HCT116 (cell line): ENCODE results near the gene LBR. TPM values are rescaled to one million over a fixed set of nuclear protein-coding genes. Genes with fewer than 3 reads are reported as not detected.

Experiments used
- ATAC-seq: fragments of 200-7000 bp; cut with Tn5 transposase; 2 replicates; pipeline ENCODE4 v1.9.1; 2020; ENCODE audit warnings: mild to moderate bottlenecking, moderate library complexity
- BruUV-seq: library from RNA; stranded (reverse); fragments of 400-500 nt; replicated peaks from 2 replicates; lab custom pipeline; 2021; lab: Mats Ljungman, UMichigan
- CTCF ChIA-PET: fragments of 300-600 bp; sonication (Branson Sonifier 250); formaldehyde crosslinking; loops from one replicate; lab custom pipeline; 2021; ENCODE audit warnings: antibody characterized with exemption; lab: Charles Lee
- POLR2A ChIA-PET: fragments of 300-600, 350-600 bp; sonication (Branson Sonifier 250); formaldehyde crosslinking; loops from one replicate; lab custom pipeline; 2021; ENCODE audit warnings: antibody characterized with exemption; lab: Charles Lee
- RAD21 ChIA-PET, 2 experiments: fragments of 300-600 bp; sonication (Branson Sonifier 250); formaldehyde crosslinking; loops; one replicate each; lab custom pipeline; 2023; ENCODE audit warnings: low total read pairs in 2 of 2; ENCODE audit not compliant: uncharacterized antibody in 2 of 2, unreplicated experiment in 2 of 2, low non-redundant PET in 1 of 2; lab: Charles Lee
- DNase-seq: peaks from one replicate; pipeline ENCODE4 v3.0.0-alpha.2; 2010; ENCODE audit warnings: low read depth, low spot score
- H2AFZ ChIP-seq: fragments of 200-600 bp; shearing (Covaris generic), sonication (generic); 2 replicates; pipeline ENCODE4 v1.6.1; 2017; ENCODE audit warnings: low read depth, mixed run types, mixed read lengths, antibody characterized with exemption, low read length; ENCODE audit not compliant: poor library complexity, severe bottlenecking
- H3K27ac ChIP-seq: 2 replicates; pipeline ENCODE4 v1.5.1; 2012; ENCODE audit warnings: low read depth, low read length
- H3K27me3 ChIP-seq: fragments of 200-600 bp; sonication (generic); 2 replicates; pipeline ENCODE4 v1.6.1; 2016; ENCODE audit warnings: mixed run types, low read length, mixed read lengths; ENCODE audit not compliant: insufficient read depth
- H3K36me3 ChIP-seq, 2 experiments: fragments of 200-500 bp in 1 of 2; fragments of 200-600 bp in 1 of 2; sonication (Bioruptor generic) in 1 of 2; sonication (generic) in 1 of 2; 2 replicates each; pipeline versions ENCODE4 v1.5.1 to v1.6.1; 2014 to 2016; ENCODE audit warnings: low read length in 2 of 2, inconsistent platforms in 1 of 2, mixed read lengths in 1 of 2, mixed run types in 1 of 2; ENCODE audit not compliant: insufficient read depth in 2 of 2, control insufficient read depth in 1 of 2
- H3K4me1 ChIP-seq, 2 experiments: fragments of 200-600 bp in 1 of 2; sonication (generic) in 1 of 2; 2 replicates each; pipeline versions ENCODE4 v1.5.1 to v1.6.1; 2012 to 2017; ENCODE audit warnings: low read length in 2 of 2, inconsistent platforms in 1 of 2, mild to moderate bottlenecking in 1 of 2, mixed read lengths in 1 of 2, mixed run types in 1 of 2, moderate library complexity in 1 of 2; ENCODE audit not compliant: insufficient read depth in 2 of 2, control insufficient read depth in 1 of 2
- H3K4me2 ChIP-seq: fragments of 200-600 bp; sonication (generic); 2 replicates; pipeline ENCODE4 v1.6.1; 2017; ENCODE audit warnings: mixed run types, low read length, mixed read lengths
- H3K4me3 ChIP-seq, 2 experiments: fragments of 200-600 bp in 1 of 2; sonication (generic) in 1 of 2; replicated peaks in 1 of 2; 2 replicates each; pipeline ENCODE4 v1.5.1; 2011 to 2016; ENCODE audit warnings: low read length in 2 of 2, control low read depth in 1 of 2, low read depth in 1 of 2, mild to moderate bottlenecking in 1 of 2, mixed read lengths in 1 of 2, mixed run types in 1 of 2
- H3K79me2 ChIP-seq: fragments of 200-600 bp; sonication (generic); 2 replicates; pipeline ENCODE4 v1.6.1; 2017; ENCODE audit warnings: mild to moderate bottlenecking, mixed run types, low read length, moderate library complexity, mixed read lengths; ENCODE audit not compliant: insufficient read depth
- H3K9ac ChIP-seq: fragments of 200-600 bp; sonication (generic); 2 replicates; pipeline ENCODE4 v1.6.1; 2016; ENCODE audit warnings: low read length, mixed read lengths
- H3K9me2 ChIP-seq: fragments of 200-600 bp; sonication (generic), shearing (Covaris generic); 2 replicates; pipeline ENCODE4 v1.6.1; 2017; ENCODE audit warnings: mixed run types, mild to moderate bottlenecking, moderate library complexity; ENCODE audit not compliant: insufficient read depth
- H3K9me3 ChIP-seq, 2 experiments: fragments of 200-500 bp in 1 of 2; fragments of 200-600 bp in 1 of 2; sonication (Bioruptor generic) in 1 of 2; sonication (generic) in 1 of 2; 2 replicates each; pipeline ENCODE4 v1.6.1; 2014 to 2017; ENCODE audit warnings: low read length in 2 of 2, mixed read lengths in 2 of 2, inconsistent platforms in 1 of 2, low read depth in 1 of 2, mild to moderate bottlenecking in 1 of 2, mixed run types in 1 of 2, moderate library complexity in 1 of 2; ENCODE audit not compliant: control insufficient read depth in 1 of 2, insufficient read depth in 1 of 2
- H4K20me1 ChIP-seq: fragments of 200-600 bp; sonication (generic), shearing (Covaris generic); 2 replicates; pipeline ENCODE4 v1.6.1; 2017; ENCODE audit warnings: mixed run types, mild to moderate bottlenecking, moderate library complexity; ENCODE audit not compliant: insufficient read depth
- CBX3 ChIP-seq: IDR thresholded peaks from 2 replicates; pipeline ENCODE4 v1.6.1; 2012; ENCODE audit warnings: low read depth
- CTCF ChIP-seq, 3 experiments: fragments of 200-600 bp in 1 of 3; sonication (generic) in 1 of 3; IDR thresholded peaks in 2 of 3; conservative IDR thresholded peaks in 1 of 3; 2 replicates each; pipeline ENCODE4 v1.5.1; 2012 to 2017; ENCODE audit warnings: low read depth in 2 of 3, low read length in 2 of 3, antibody characterized with exemption in 1 of 3, borderline replicate concordance in 1 of 3, control low read depth in 1 of 3, mild to moderate bottlenecking in 1 of 3, mixed read lengths in 1 of 3, mixed run types in 1 of 3, moderate library complexity in 1 of 3; ENCODE audit not compliant: insufficient read depth in 1 of 3
- EGR1 ChIP-seq: IDR thresholded peaks from 2 replicates; pipeline ENCODE4 v1.6.1; 2012; ENCODE audit warnings: low read depth
- ELF1 ChIP-seq: IDR thresholded peaks from 2 replicates; pipeline ENCODE4 v1.6.1; 2012; ENCODE audit warnings: low read depth, borderline replicate concordance
- EZH2phosphoT487 ChIP-seq: fragments of 200-600 bp; IDR thresholded peaks from 2 replicates; pipeline ENCODE4 v1.6.1; 2018; ENCODE audit warnings: antibody characterized with exemption, borderline replicate concordance
- FOSL1 ChIP-seq: IDR thresholded peaks from 2 replicates; pipeline ENCODE4 v1.6.1; 2012; ENCODE audit warnings: low read depth
- JUND ChIP-seq: IDR thresholded peaks from 2 replicates; pipeline ENCODE4 v1.6.1; 2012
- POLR2A ChIP-seq: IDR thresholded peaks from 2 replicates; pipeline ENCODE4 v1.7.0; 2011; ENCODE audit warnings: borderline replicate concordance; ENCODE audit not compliant: insufficient read depth, insufficient read length; ENCODE audit errors: extremely low read depth
- POLR2AphosphoS5 ChIP-seq: IDR thresholded peaks from 2 replicates; pipeline ENCODE4 v1.6.1; 2011; ENCODE audit warnings: mild to moderate bottlenecking, low read depth, low read length, moderate library complexity
- RAD21 ChIP-seq: IDR thresholded peaks from 2 replicates; pipeline ENCODE4 v1.6.1; 2012; ENCODE audit warnings: low read depth, mild to moderate bottlenecking
- SIN3A ChIP-seq: IDR thresholded peaks from 2 replicates; pipeline ENCODE4 v1.6.1; 2012; ENCODE audit warnings: low read depth
- SP1 ChIP-seq: IDR thresholded peaks from 2 replicates; pipeline ENCODE4 v1.6.1; 2012; ENCODE audit warnings: low read depth
- TCF7L2 ChIP-seq: IDR thresholded peaks from 2 replicates; pipeline ENCODE4 v1.7.0; 2011; ENCODE audit warnings: borderline replicate concordance, inconsistent platforms; ENCODE audit not compliant: insufficient read depth, insufficient read length; ENCODE audit errors: extremely low read depth
- YY1 ChIP-seq: IDR thresholded peaks from 2 replicates; pipeline ENCODE4 v1.6.1; 2011; ENCODE audit warnings: low read length, low read depth, moderate library complexity, mild to moderate bottlenecking; ENCODE audit not compliant: insufficient replicate concordance; ENCODE audit errors: extremely low read depth
- ZFX ChIP-seq: fragments of 450-650 bp; IDR thresholded peaks from 2 replicates; pipeline ENCODE4 v1.6.1; 2017
- intact Hi-C: fragments of 100-400 bp; cut with micrococcal nuclease; formaldehyde crosslinking; loops from 2 replicates; pipeline ENCODE4 v1.10.0; 2022
- total RNA-seq: library from RNA; stranded (reverse); gene quantifications from one replicate; pipeline ENCODE4 v1.2.1, GENCODE V29; 2021; ENCODE audit not compliant: unreplicated experiment
- TF ChIP-seq, protein P1 (sequence below): IDR thresholded peaks from 2 replicates; pipeline ENCODE4 v1.6.1; 2012
- TF ChIP-seq, protein P2 (sequence below): IDR thresholded peaks from 2 replicates; pipeline ENCODE4 v1.6.1; 2011; ENCODE audit warnings: mild to moderate bottlenecking, low read length, moderate library complexity; ENCODE audit not compliant: insufficient replicate concordance; ENCODE audit errors: extremely low read depth

LBR gene
- total RNA-seq, 1 experiment from 2014 or later: 97.4 TPM

DNA sequence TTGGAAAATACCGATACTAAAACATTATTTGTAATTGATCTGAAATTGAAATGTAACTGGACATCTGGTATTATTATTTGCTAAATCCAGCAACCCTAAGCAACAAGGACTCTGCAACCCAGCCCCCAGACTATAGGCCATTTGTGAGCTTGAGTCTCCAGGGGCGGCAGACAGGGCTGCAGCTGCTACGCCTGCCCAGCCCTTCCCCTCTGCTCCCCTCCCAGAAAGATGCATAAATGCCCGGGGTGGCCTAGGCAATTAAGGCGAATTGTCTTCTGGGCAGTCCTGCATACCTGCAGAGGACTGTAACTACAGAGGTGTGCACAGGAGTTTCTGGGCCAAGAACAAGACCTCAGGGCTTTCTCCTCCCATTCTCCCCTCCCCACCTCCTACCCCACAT is 41.2 kb upstream of the LBR start (continued):
- TF ChIP-seq CTCF (IDR thresholded peaks at IDR 0.05 in 2 of 3, conservative IDR thresholded peaks at IDR 0.05 in 1 of 3; ENCODE audit: borderline replicate concordance in 1 of 3, insufficient read depth in 1 of 3, low read depth in 2 of 3, low read length in 2 of 3) (no peak), FOSL1 (no peak)

- H3K9me3 ChIP-seq: no peaks in the 10 kb centered on the region
- no TSS peak for BruUV-seq
- TF ChIP-seq, protein P1, sequence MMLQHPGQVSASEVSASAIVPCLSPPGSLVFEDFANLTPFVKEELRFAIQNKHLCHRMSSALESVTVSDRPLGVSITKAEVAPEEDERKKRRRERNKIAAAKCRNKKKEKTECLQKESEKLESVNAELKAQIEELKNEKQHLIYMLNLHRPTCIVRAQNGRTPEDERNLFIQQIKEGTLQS: no peak
- TF ChIP-seq POLR2AphosphoS5: no peak
- TF ChIP-seq TCF7L2: no peak
- no peak for TF ChIP-seq JUND
- no peak for TF ChIP-seq EGR1
- no peak for TF ChIP-seq EZH2phosphoT487
- no peak for TF ChIP-seq SIN3A
- TF ChIP-seq ZFX: no peak
- TF ChIP-seq SP1: no peak
- no peak for TF ChIP-seq ELF1
- TF ChIP-seq POLR2A: no peak
- TF ChIP-seq CBX3: no peak
- no peak for TF ChIP-seq YY1
- TF ChIP-seq, protein P2, sequence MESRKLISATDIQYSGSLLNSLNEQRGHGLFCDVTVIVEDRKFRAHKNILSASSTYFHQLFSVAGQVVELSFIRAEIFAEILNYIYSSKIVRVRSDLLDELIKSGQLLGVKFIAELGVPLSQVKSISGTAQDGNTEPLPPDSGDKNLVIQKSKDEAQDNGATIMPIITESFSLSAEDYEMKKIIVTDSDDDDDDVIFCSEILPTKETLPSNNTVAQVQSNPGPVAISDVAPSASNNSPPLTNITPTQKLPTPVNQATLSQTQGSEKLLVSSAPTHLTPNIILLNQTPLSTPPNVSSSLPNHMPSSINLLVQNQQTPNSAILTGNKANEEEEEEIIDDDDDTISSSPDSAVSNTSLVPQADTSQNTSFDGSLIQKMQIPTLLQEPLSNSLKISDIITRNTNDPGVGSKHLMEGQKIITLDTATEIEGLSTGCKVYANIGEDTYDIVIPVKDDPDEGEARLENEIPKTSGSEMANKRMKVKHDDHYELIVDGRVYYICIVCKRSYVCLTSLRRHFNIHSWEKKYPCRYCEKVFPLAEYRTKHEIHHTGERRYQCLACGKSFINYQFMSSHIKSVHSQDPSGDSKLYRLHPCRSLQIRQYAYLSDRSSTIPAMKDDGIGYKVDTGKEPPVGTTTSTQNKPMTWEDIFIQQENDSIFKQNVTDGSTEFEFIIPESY: no peak
- no peak for TF ChIP-seq RAD21
- H3K79me2 ChIP-seq: no peaks in the 10 kb centered on the region
- no peak overlapping the region for H3K4me3 ChIP-seq
- H3K27ac ChIP-seq: no peak overlapping the region
- H3K9me2 ChIP-seq: no peaks in the 10 kb centered on the region
- ATAC-seq (no peak), DNase-seq (no peak)
- intact Hi-C loops: no loop called here
- ChIA-PET CTCF (interaction anchor here (1.1 kb wide), 1 partner anchor 12 kb away, joined by 5 read pairs; no protein-coding TSS in a partner anchor), POLR2A (no interaction called here), RAD21 (no interaction called here)
- no peaks in the 10 kb centered on the region for H4K20me1 ChIP-seq
- no peaks in the 10 kb centered on the region for H3K36me3 ChIP-seq
- H2AFZ ChIP-seq: no peak overlapping the region
- H3K27me3 ChIP-seq: no peaks in the 10 kb centered on the region
- H3K4me1 ChIP-seq: peaks cover 4 to 16% of the 10 kb centered on the region in 2 experiments; a peak in 3 of 4 replicates
- H3K4me2 ChIP-seq: no peak overlapping the region
- H3K9ac ChIP-seq: no peak overlapping the region
These were observed 40.6 kb upstream of the LBR start for GRCh38 chr1:225468270-225469020.
